Activated CD8-positive, alpha-beta memory T cell treated with anti-CD3 and anti-CD28 coated beads, Interleukin-2, amount 50 U/mL, for 4 hours (primary cell): ENCODE results near the gene KLHL10.
"Not testable (repeated sequence)": the region's sequence is repeated elsewhere in the genome, so short reads cannot be mapped to it uniquely, and the experiment has no call there.

Experiments
- DNase-seq: peaks from one replicate; pipeline ENCODE4 v3.0.0-alpha.2; 2020

KLHL10 gene

GRCh38 chr17:41863074-41863848 lies 25.6 kb downstream of the KLHL10 start:
- DNase-seq = no peak

GRCh38 chr17:41864498-41864835 lies 26.8 kb downstream of the KLHL10 start:
- DNase-seq = no peak

- DNase-seq = peak; percentile 87
Observed at GRCh38 chr17:41864836-41865595, 27.4 kb downstream of the KLHL10 start, which contains the start of gene KLHL11. Gene KLHL11 (minus strand): TSS chr17:41865423. CDS start chr17:41865370, 53 bp downstream.

- no peak for DNase-seq
Observed at GRCh38 chr17:41865596-41865893, 27.9 kb downstream of the KLHL10 start.

- no peak for DNase-seq
Observed at GRCh38 chr17:41868568-41868967, 30.9 kb downstream of the KLHL10 start.

- DNase-seq = no peak
Observed at GRCh38 chr17:41869426-41869825, 31.8 kb downstream of the KLHL10 start.

GRCh38 chr17:41870097-41870496 lies 32.5 kb downstream of the KLHL10 start:
- no peak for DNase-seq

- DNase-seq = no peak
Observed at GRCh38 chr17:41870627-41871026, 33.0 kb downstream of the KLHL10 start.

- DNase-seq = no peak
Observed at GRCh38 chr17:41871789-41872188, 34.2 kb downstream of the KLHL10 start.

GRCh38 chr17:41873559-41874292 lies 36.1 kb downstream of the KLHL10 start:
- DNase-seq = no peak

GRCh38 chr17:41874293-41874670 lies 36.7 kb downstream of the KLHL10 start:
- DNase-seq = not testable (repeated sequence)

- DNase-seq = no peak
Observed at GRCh38 chr17:41880130-41880529, 42.5 kb downstream of the KLHL10 start.

GRCh38 chr17:41882756-41883155 lies 45.1 kb downstream of the KLHL10 start:
- DNase-seq = no peak

GRCh38 chr17:41885733-41886132 lies 48.1 kb downstream of the KLHL10 start:
- DNase-seq = no peak

GRCh38 chr17:41888332-41888965 lies 50.8 kb downstream of the KLHL10 start:
- DNase-seq = no peak

GRCh38 chr17:41891135-41892020 lies 53.8 kb downstream of the KLHL10 start:
- no peak for DNase-seq

GRCh38 chr17:41892021-41892376 lies 54.4 kb downstream of the KLHL10 start:
- no peak for DNase-seq

- no peak for DNase-seq
Observed at GRCh38 chr17:41893384-41893783, 55.8 kb downstream of the KLHL10 start.

- no peak for DNase-seq
Observed at GRCh38 chr17:41894791-41895331, 57.2 kb downstream of the KLHL10 start.

- DNase-seq = no peak
Observed at GRCh38 chr17:41895617-41896016, 58.0 kb downstream of the KLHL10 start.

GRCh38 chr17:41896726-41897125 lies 59.1 kb downstream of the KLHL10 start:
- no peak for DNase-seq
